HEK293 (cell line): ENCODE data around the gene CYP24A1.

Source experiments
- CTCF ChIA-PET: fragments of 350-600 bp; formaldehyde crosslinking; extraction: SDS; loops from one replicate; lab custom pipeline; 2021; ENCODE audit warnings: antibody characterized with exemption; lab: Yijun Ruan, JAX
- POLR2A ChIA-PET: fragments of 300-600 bp; formaldehyde crosslinking; extraction: SDS; loops from one replicate; lab custom pipeline; 2020; ENCODE audit warnings: antibody characterized with exemption, inconsistent platforms; lab: Yijun Ruan, JAX
- H3K27ac ChIP-seq: fragments of 200-500 bp; sonication (Bioruptor generic); 2 replicates; pipeline ENCODE4 v1.5.1; 2014; ENCODE audit warnings: low read depth, low read length, control low read depth, inconsistent platforms; ENCODE audit errors: extremely low read depth
- H3K36me3 ChIP-seq, 2 experiments: fragments of 200-500 bp in 1 of 2; sonication (Bioruptor generic) in 1 of 2; 1 replicate in 1 of 2; 2 replicates in 1 of 2; pipeline ENCODE4 v1.5.1; 2014 to 2017; ENCODE audit warnings: inconsistent platforms in 2 of 2, low read length in 2 of 2; ENCODE audit not compliant: control insufficient read depth in 2 of 2, insufficient read depth in 1 of 2
- H3K4me1 ChIP-seq: fragments of 200-500 bp; sonication (Bioruptor generic); 2 replicates; pipeline ENCODE4 v1.5.1; 2014; ENCODE audit warnings: mild to moderate bottlenecking, low read length, inconsistent platforms; ENCODE audit not compliant: control insufficient read depth, insufficient read depth
- H3K4me3 ChIP-seq: 2 replicates; pipeline ENCODE4 v1.5.1; 2011; ENCODE audit warnings: low read depth, mild to moderate bottlenecking, control low read depth, low read length, moderate library complexity
- H3K9me3 ChIP-seq: fragments of 200-500 bp; sonication (Bioruptor generic); 2 replicates; pipeline ENCODE4 v1.5.1; 2014; ENCODE audit warnings: low read depth, low read length, inconsistent platforms; ENCODE audit not compliant: control insufficient read depth, insufficient read depth
- AEBP2 ChIP-seq: fragments of 450-650 bp; formaldehyde crosslinking; IDR thresholded peaks from 2 replicates; pipeline ENCODE4 v1.5.1; 2016; ENCODE audit warnings: missing biosample characterization, missing genetic modification characterization, borderline replicate concordance
- HIC1 ChIP-seq: fragments of 450-650 bp; formaldehyde crosslinking; IDR thresholded peaks from 2 replicates; pipeline ENCODE4 v1.5.1; 2016; ENCODE audit warnings: missing biosample characterization, missing genetic modification characterization
- KLF9 ChIP-seq: fragments of 450-650 bp; formaldehyde crosslinking; IDR thresholded peaks from 2 replicates; pipeline ENCODE4 v1.5.1; 2016; ENCODE audit warnings: missing biosample characterization, missing genetic modification characterization, low read depth
- ZBTB1 ChIP-seq: fragments of 450-650 bp; formaldehyde crosslinking; IDR thresholded peaks from 2 replicates; pipeline ENCODE4 v1.5.1; 2016; ENCODE audit warnings: missing biosample characterization, missing genetic modification characterization
- ZFP41 ChIP-seq: fragments of 450-650 bp; formaldehyde crosslinking; IDR thresholded peaks from 2 replicates; pipeline ENCODE4 v1.5.1; 2016; ENCODE audit warnings: missing biosample characterization, missing genetic modification characterization, borderline replicate concordance
- ZNF138 ChIP-seq: fragments of 450-650 bp; formaldehyde crosslinking; IDR thresholded peaks from 2 replicates; pipeline ENCODE4 v1.5.1; 2016; ENCODE audit warnings: missing biosample characterization, missing genetic modification characterization, borderline replicate concordance
- ZNF140 ChIP-seq: fragments of 450-650 bp; formaldehyde crosslinking; IDR thresholded peaks from 2 replicates; pipeline ENCODE4 v1.5.1; 2016; ENCODE audit warnings: missing biosample characterization, missing genetic modification characterization
- ZNF155 ChIP-seq: fragments of 450-650 bp; formaldehyde crosslinking; IDR thresholded peaks from 2 replicates; pipeline ENCODE4 v1.5.1; 2016; ENCODE audit warnings: missing biosample characterization, missing genetic modification characterization
- ZNF335 ChIP-seq: fragments of 450-650 bp; formaldehyde crosslinking; conservative IDR thresholded peaks from 2 replicates; pipeline ENCODE4 v1.5.1; 2016; ENCODE audit warnings: missing biosample characterization, missing genetic modification characterization
- ZNF350 ChIP-seq: fragments of 450-650 bp; formaldehyde crosslinking; IDR thresholded peaks from 2 replicates; pipeline ENCODE4 v1.5.0; 2017; ENCODE audit warnings: missing biosample characterization, mild to moderate bottlenecking, missing genetic modification characterization
- ZNF416 ChIP-seq: fragments of 450-650 bp; formaldehyde crosslinking; IDR thresholded peaks from 2 replicates; pipeline ENCODE4 v1.5.1; 2016; ENCODE audit warnings: missing biosample characterization, missing genetic modification characterization
- ZNF433 ChIP-seq: fragments of 450-650 bp; formaldehyde crosslinking; IDR thresholded peaks from 2 replicates; pipeline ENCODE4 v1.5.1; 2016; ENCODE audit warnings: missing biosample characterization, missing genetic modification characterization, low read depth
- ZNF488 ChIP-seq: fragments of 450-650 bp; formaldehyde crosslinking; IDR thresholded peaks from 2 replicates; pipeline ENCODE4 v1.5.1; 2016; ENCODE audit warnings: missing biosample characterization, missing genetic modification characterization
- ZNF513 ChIP-seq: fragments of 450-650 bp; IDR thresholded peaks from 2 replicates; pipeline ENCODE4 v1.5.1; 2018; ENCODE audit warnings: missing biosample characterization, missing genetic modification characterization
- ZNF549 ChIP-seq: fragments of 450-650 bp; IDR thresholded peaks from 2 replicates; pipeline ENCODE4 v1.5.1; 2018; ENCODE audit warnings: missing biosample characterization, missing genetic modification characterization, mild to moderate bottlenecking, inconsistent platforms, moderate library complexity
- ZNF561 ChIP-seq: fragments of 450-650 bp; IDR thresholded peaks from 2 replicates; pipeline ENCODE4 v1.5.1; 2018; ENCODE audit warnings: missing biosample characterization, missing genetic modification characterization, borderline replicate concordance
- ZNF600 ChIP-seq: fragments of 450-650 bp; formaldehyde crosslinking; IDR thresholded peaks from 2 replicates; pipeline ENCODE4 v1.5.1; 2016; ENCODE audit warnings: missing biosample characterization, missing genetic modification characterization
- ZNF670 ChIP-seq: fragments of 450-650 bp; formaldehyde crosslinking; IDR thresholded peaks from 2 replicates; pipeline ENCODE4 v1.5.1; 2016; ENCODE audit warnings: missing biosample characterization, missing genetic modification characterization, low read depth
- ZNF777 ChIP-seq: fragments of 450-650 bp; formaldehyde crosslinking; IDR thresholded peaks from 2 replicates; pipeline ENCODE4 v1.5.1; 2017; ENCODE audit warnings: missing biosample characterization, missing genetic modification characterization, borderline replicate concordance

The CYP24A1 gene

DNA sequence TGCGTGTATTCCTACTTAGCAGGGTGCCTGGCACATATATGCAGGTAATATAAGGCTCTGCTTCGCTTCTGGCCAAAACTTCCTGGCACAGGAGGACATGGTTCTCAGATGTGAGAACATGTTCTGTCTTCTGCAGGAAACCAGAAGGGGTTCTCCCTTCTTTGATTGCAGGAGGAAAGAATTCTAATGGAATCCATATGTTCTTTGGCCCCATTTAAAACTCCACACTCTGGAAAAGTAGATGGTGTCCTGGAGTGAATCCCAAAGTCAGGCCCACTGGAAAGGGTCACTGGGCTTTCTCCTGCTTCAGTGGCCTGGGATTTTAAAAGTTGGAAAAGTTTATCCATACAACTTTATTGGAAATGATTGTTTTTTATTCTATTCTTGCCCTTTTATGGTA, 16.4 kb upstream of the CYP24A1 start (continued):
- TF ChIP-seq ZNF513 (tag by site-specific recombination) (no peak), ZNF549 (no peak), ZNF416 (tag by site-specific recombination) (no peak)
- TF ChIP-seq, all 188 proteins: peak for 0

DNA sequence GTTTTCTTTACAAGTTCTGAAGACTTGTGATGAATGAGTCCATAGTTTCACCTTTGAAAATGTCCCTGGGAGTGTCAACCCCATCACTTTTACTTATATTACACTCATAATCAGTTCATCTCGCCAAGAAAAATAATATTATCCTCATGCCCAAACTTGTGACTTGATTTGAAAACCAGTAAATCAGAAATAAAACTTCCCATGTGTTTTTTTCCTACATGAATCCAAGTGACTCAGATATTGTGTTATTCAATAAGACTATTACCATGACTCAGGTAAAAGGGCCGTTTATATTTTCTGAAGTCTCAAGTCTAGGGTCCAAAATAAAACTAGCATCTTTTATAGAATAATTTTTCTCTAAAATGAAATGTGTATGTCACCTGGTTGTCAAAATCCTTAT, 15.8 kb upstream of the CYP24A1 start:
- CTCF ChIA-PET: interaction anchor here (1.9 kb wide), 1 partner anchor 86 kb away, joined by 4 read pairs; no protein-coding TSS in a partner anchor
- TF ChIP-seq ZNF140 (no peak), ZNF433 (tag by site-specific recombination) (no peak), ZNF670 (tag by site-specific recombination) (no peak), ZNF561 (tag by site-specific recombination) (no peak), HIC1 (no peak), KLF9 (tag by site-specific recombination) (no peak), ZNF600 (tag by site-specific recombination) (no peak), ZNF155 (tag by site-specific recombination) (no peak), ZNF335 (no peak), ZNF777 (tag by site-specific recombination) (no peak), ZFP41 (tag by site-specific recombination) (no peak), ZNF488 (tag by site-specific recombination) (no peak), ZNF350 (no peak), ZBTB1 (tag by site-specific recombination) (no peak), ZNF138 (no peak), AEBP2 (tag by site-specific recombination) (no peak)
- TF ChIP-seq, all 188 proteins: peak for 0
- Histone ChIP-seq H3K4me1 (no peaks in the 10 kb centered on the region), H3K4me3 (no peak overlapping the region), H3K9me3 (no peaks in the 10 kb centered on the region), H3K27ac (no peak overlapping the region), H3K36me3 (no peaks in the 10 kb centered on the region)
- POLR2A ChIA-PET: no interaction called here
